ENCODE results near the gene FOXI3.

FOXI3 gene

GRCh38 chr2:88452565-88452905, at the start of gene FOXI3:
Gene FOXI3 (minus strand): TSS chr2:88452693. CDS start chr2:88452535, 158 bp downstream.
- no peak for DNase-seq (ENCODE audit: low read depth)

GRCh38 chr2:88500691-88501090, 48.2 kb upstream of the FOXI3 start:
- DNase-seq (ENCODE audit: low read depth) = no peak

GRCh38 chr2:88499204-88499603, 46.7 kb upstream of the FOXI3 start:
- no peak for DNase-seq (ENCODE audit: low read depth)

- DNase-seq (ENCODE audit: low read depth) = no peak
Observed at GRCh38 chr2:88493481-88493880, 41.0 kb upstream of the FOXI3 start.

GRCh38 chr2:88492002-88492401, 39.5 kb upstream of the FOXI3 start:
- no peak for DNase-seq (ENCODE audit: low read depth)

- no peak for DNase-seq (ENCODE audit: low read depth)
Observed at GRCh38 chr2:88489181-88489580, 36.7 kb upstream of the FOXI3 start.

- DNase-seq (ENCODE audit: low read depth) = no peak
Observed at GRCh38 chr2:88483200-88483599, 30.7 kb upstream of the FOXI3 start.

GRCh38 chr2:88481691-88482336, 29.3 kb upstream of the FOXI3 start:
- no peak for DNase-seq (ENCODE audit: low read depth)

GRCh38 chr2:88472811-88473210, 20.3 kb upstream of the FOXI3 start:
- DNase-seq (ENCODE audit: low read depth) = no peak

- DNase-seq (ENCODE audit: low read depth) = no peak
Observed at GRCh38 chr2:88471083-88471942, 18.8 kb upstream of the FOXI3 start.

GRCh38 chr2:88469202-88470114, 17.0 kb upstream of the FOXI3 start:
- DNase-seq (ENCODE audit: low read depth) = no peak

GRCh38 chr2:88464153-88464552, 11.7 kb upstream of the FOXI3 start:
- DNase-seq (ENCODE audit: low read depth) = no peak

GRCh38 chr2:88458633-88459032, 6.1 kb upstream of the FOXI3 start:
- DNase-seq (ENCODE audit: low read depth) = no peak

GRCh38 chr2:88452980-88453582, 588 bp upstream of the FOXI3 start:
- DNase-seq (ENCODE audit: low read depth) = no peak

GRCh38 chr2:88451811-88452564, 505 bp downstream of the FOXI3 start:
- DNase-seq (ENCODE audit: low read depth) = no peak

- DNase-seq (ENCODE audit: low read depth) = no peak
Observed at GRCh38 chr2:88450925-88451810, 1.3 kb downstream of the FOXI3 start.

GRCh38 chr2:88450186-88450585, 2.3 kb downstream of the FOXI3 start:
- DNase-seq (ENCODE audit: low read depth) = no peak

GRCh38 chr2:88448248-88448647, 4.2 kb downstream of the FOXI3 start:
- no peak for DNase-seq (ENCODE audit: low read depth)

GRCh38 chr2:88443353-88443938, 9.0 kb downstream of the FOXI3 start:
- DNase-seq (ENCODE audit: low read depth) = no peak

GRCh38 chr2:88442473-88442872, 10.0 kb downstream of the FOXI3 start:
- DNase-seq (ENCODE audit: low read depth) = no peak
